Measurements from ENCODE around the gene FOXC1.

The FOXC1 gene

DNA sequence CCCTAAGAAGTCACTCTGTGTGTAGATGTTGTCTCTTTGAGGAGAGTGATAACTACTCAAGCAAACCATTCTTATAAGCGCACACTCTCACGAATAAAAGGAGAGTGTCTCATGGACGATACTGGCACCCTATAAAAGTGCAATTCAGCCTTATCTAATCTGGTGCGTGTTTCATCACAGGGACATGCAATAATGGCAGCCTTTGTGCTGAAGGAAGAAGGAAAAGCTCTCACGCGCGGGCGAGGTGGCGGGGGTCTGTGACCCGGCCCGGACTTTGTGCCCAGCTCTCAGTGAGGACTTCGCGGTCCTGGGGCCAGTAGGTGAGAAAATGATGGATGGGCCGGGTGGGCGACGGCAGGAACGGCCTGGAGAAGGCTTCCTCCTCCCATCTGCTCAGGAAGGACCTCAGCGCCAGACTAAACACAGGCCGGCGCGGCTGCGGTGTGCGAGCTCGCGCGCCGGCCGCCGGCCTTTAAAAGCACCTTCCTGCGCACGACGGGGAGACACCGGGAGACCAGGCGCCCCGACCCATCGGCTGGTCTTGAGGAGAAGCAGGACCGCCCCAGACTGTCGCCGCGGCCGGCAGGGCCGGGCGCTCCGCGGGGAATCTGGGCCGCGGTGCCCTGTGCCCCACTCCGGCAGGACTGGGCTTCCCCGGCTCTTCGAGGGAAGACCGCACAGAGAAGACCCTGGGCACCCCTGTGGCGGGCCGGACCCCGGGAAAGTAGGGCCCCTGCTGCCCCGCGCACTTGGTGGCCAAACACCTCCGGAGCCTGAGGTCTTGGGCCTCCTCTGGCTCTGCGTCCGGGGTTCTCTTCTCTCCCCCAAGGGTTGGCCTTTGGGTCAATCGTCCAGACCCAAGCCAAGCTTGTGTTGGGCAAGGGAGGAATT, 8.3 kb upstream of the FOXC1 start:
- no peaks in the 10 kb centered on the region for H3K9me3 Mint-ChIP-seq
- ATAC-seq, result no peak
- peaks cover 91% of the 10 kb centered on the region for H3K27me3 Mint-ChIP-seq
- no peak overlapping the region for H3K27ac Mint-ChIP-seq
- peaks cover 13% of the 10 kb centered on the region for H3K4me1 Mint-ChIP-seq
- no peak overlapping the region for H3K4me3 Mint-ChIP-seq
- no peaks in the 10 kb centered on the region for H3K36me3 Mint-ChIP-seq

DNA sequence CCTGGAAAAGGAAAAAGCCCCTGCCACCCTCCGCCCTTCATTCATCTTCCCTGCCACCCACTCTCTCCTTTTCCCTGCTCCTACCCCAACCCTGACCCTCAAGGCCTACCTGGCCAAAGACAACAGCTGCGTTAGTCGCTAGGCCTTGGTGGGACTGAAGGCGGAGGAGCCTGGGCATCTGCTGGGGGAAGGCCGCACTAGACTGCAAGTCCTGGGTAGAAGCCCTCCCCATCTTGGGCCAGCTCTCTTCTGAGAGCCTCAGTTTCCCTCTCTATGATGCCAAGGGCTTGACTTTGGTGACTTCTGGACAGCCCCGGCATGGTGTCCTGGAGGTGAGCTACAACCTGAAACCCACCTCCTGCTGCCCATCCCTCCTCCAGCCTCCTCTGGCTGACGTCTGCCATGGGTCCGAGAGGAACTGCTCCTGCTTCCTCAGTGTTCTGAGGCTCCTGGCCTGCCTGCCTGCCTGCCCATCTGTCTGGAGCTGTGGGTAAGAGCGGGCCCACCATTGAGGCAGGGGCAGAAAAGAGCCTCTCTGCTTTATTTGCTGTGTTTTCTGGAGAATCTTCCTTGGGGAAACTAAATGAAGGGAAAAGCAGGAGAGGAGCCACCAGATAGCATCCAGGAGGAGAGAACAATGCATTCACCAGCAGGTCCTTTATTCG, 7.5 kb upstream of the FOXC1 start:
- no peak for ATAC-seq
- no peaks in the 10 kb centered on the region for H3K36me3 Mint-ChIP-seq
- peaks cover 91% of the 10 kb centered on the region for H3K27me3 Mint-ChIP-seq
- H3K4me1 Mint-ChIP-seq, result peaks cover 21% of the 10 kb centered on the region
- no peaks in the 10 kb centered on the region for H3K9me3 Mint-ChIP-seq
- no peak overlapping the region for H3K27ac Mint-ChIP-seq
- H3K4me3 Mint-ChIP-seq, result no peak overlapping the region

DNA sequence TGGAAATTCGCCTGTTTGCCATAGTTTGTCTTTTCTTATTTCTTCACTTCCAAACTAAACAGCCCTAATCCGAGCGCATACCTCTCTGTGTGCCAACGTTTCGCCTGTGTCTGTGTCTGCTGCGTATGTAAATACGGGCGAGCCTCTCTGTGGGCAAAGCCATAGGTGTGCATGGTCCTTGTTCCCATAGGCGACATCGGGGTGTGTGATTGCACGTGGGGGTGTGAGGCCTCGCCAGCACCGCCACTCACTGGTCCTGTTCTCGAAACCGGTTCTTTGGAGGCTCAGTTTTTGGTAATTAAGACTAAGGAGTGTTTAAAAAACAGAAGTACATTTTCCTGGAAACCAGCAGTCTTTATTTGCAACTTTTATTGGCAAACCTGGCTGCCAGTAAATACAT, 6.0 kb upstream of the FOXC1 start:
- Mint-ChIP-seq H3K4me1 (peaks cover 36% of the 10 kb centered on the region), H3K9me3 (no peaks in the 10 kb centered on the region)

DNA sequence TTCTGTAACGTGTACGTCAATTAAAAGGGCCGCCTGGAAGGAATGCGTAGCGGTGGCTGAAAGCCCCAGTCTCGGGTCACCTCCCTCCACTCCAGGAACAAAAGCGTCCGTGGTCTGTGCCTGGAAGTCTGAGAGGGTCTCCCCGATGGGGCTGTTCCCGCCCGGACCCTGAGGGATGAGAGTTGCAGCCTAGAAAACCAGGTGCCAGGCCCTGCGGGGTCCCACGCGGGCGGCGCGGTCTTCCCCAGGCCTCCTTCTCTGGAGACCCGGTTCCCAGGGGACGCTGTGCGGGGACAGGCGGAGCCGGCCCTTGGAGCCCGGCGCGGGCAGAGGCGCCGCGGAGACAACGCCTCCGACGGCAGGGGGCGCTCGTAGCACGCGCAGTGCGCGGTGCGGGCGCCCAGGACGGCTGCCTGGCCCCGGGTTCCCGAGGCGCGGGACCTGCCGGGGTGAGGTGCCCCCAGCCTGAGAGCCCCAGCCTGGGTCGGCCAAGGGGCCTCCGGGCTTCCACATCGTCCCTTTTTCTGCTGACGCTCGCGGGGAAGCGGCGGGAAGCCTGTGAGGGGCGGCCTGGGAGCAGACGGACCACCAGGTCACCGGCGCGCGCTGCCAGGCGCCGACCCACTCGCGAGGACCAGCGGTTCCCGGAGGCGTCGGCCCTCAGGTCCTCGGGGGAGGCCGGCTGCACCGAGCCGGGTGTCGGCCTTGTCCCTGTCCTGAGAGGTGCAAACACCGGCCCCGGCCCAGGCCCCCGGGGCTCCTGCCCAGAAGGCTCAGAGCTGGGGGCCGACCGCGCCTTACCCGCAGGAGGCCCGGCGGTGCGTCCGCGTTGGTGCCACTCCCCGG, 5.3 kb upstream of the FOXC1 start:
- H3K27ac Mint-ChIP-seq, result no peak overlapping the region
- ATAC-seq, result peak; percentile 87

More for the DNA sequence above, 6.0 kb upstream of the FOXC1 start:
- Mint-ChIP-seq H3K36me3 (no peaks in the 10 kb centered on the region), H3K27me3 (peaks cover 91% of the 10 kb centered on the region), H3K27ac (no peak overlapping the region), H3K4me3 (no peak overlapping the region)
- ATAC-seq, result no peak

DNA sequence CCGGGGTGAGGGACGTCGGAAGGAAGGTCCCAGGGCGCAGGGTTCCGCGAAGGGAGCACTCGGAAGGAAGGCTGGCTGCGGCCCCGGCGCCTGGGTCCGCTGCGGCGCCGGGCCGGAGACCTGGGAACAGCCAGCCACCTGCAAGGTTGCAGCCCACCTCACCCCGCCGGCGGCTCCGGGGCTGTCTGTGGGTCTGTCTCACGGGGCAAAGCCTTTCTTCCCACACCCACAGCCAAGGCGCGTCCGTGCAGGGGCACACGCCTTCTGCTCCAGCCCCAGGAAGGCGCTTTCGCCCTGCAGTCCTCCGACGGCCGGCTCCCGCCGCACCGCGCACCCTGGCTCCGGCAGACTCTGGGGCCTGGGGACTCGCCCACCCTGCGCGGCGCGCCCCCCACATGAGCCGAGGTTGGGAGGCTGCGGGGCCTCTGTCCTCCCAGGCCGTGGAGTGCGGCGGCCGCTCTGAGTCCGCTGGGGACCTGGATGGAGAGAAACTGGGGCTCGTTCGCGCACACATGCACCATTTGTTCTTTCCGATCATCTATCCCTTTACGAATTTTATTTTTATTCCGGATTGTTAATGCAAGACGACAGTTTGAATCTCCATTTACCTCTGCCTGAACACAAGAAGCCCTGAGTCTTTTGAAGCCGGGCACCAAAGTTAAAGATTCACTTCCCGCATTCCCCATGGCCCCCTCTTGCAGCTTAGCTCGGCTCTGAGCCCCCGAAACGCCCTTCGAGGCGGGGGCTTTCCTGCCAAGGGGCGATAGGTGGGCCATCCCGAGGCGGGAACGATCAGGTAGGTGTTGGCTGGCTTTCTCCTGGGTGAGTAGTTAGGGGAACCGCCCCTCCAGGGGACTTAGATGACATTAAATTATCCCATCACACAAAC, 4.5 kb upstream of the FOXC1 start:
- Mint-ChIP-seq H3K4me1 (peaks cover 38% of the 10 kb centered on the region), H3K27ac (no peak overlapping the region), H3K27me3 (peaks cover 80% of the 10 kb centered on the region), H3K4me3 (peak overlapping the region; percentile 40), H3K9me3 (no peaks in the 10 kb centered on the region), H3K36me3 (no peaks in the 10 kb centered on the region)
- ATAC-seq, result peak; percentile 4

More for the DNA sequence above, 5.3 kb upstream of the FOXC1 start:
- peaks cover 38% of the 10 kb centered on the region for H3K4me1 Mint-ChIP-seq
- H3K36me3 Mint-ChIP-seq, result no peaks in the 10 kb centered on the region
- peaks cover 89% of the 10 kb centered on the region for H3K27me3 Mint-ChIP-seq
- peak overlapping the region; percentile 23 for H3K4me3 Mint-ChIP-seq
- H3K9me3 Mint-ChIP-seq, result no peaks in the 10 kb centered on the region

DNA sequence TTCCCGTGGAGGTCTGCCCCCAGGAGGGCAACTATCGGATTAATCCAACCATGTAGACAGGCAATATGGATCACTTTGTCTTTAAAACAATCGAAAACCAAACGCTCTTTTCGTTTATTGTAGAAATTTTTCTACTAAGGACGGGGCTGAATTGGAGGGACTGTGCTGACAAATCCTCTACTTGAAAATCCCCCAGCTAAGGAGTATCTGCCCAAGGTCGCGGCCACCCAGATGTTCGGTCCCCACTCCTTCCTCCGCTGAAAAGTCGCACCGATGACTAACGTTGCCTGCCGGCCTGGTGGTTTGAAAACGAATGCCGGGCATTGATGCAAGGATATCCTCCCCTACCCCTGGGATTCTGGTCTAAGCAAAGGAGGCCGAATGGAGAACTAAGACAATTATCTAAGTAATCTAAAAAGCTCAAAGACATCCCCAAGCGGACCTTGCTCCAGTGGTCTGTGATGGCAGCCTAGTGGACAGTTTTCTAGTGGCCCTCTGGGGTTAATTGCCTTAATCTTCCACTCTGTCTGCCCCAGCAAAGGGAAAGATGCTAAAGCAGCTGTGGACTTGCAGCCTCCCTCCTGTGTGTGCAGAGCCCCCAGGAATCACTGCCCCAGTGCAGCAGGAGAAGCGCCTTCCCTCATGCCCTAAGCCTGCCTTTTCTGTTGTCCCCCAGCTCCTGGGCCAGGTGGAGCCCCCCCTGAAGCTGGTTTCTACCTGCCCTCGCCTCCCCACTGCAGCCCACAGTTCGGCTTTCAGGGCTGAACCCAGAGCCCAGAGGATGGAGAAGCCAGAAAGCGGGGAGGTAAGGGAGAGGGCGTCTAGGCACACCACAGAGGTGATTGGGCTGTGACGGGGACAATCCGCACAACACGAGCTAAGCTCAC, 3.6 kb upstream of the FOXC1 start:
- no peaks in the 10 kb centered on the region for H3K36me3 Mint-ChIP-seq
- H3K4me1 Mint-ChIP-seq, result peaks cover 43% of the 10 kb centered on the region
- no peak overlapping the region for H3K27ac Mint-ChIP-seq
- peak overlapping the region; percentile 25 for H3K4me3 Mint-ChIP-seq
- H3K9me3 Mint-ChIP-seq, result no peaks in the 10 kb centered on the region
- H3K27me3 Mint-ChIP-seq, result peaks cover 79% of the 10 kb centered on the region
- no peak for ATAC-seq

DNA sequence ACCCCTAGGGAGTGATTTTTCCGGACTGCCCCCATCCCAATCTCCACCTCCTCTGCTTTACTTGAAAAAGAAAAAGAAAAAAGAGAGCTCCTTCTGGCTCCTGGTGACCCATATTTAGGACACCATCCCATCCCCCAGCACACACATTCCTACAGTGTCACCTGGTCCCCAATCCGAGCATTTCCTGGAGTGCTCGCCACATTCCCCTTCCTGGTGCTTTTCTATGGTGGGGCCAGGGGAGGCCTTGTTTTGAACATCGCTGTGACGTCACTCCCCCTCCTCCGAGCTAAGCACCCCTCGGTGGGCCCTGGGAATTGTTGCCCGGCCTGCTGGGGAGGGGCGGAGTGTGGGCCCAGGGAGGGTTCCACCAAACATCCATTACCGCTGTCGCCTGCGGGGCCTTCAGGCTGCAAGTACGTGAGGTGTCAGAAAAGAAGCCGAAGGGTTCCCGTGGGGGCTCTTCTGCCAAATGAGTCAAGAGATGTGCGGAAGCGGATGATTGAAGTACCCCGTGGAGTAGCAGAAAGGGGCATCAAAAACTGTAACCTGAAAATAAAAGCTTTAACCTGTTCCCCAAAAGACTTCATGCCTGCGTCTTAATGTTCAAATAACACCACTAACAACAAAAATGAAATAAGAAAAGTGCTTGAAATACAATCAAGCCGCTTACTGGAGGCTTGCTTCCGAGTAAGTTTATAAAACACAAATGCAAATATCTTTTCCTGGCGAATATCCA, 2.8 kb upstream of the FOXC1 start:
- no peaks in the 10 kb centered on the region for H3K36me3 Mint-ChIP-seq
- no peak overlapping the region for H3K27ac Mint-ChIP-seq
- no peak for ATAC-seq

DNA sequence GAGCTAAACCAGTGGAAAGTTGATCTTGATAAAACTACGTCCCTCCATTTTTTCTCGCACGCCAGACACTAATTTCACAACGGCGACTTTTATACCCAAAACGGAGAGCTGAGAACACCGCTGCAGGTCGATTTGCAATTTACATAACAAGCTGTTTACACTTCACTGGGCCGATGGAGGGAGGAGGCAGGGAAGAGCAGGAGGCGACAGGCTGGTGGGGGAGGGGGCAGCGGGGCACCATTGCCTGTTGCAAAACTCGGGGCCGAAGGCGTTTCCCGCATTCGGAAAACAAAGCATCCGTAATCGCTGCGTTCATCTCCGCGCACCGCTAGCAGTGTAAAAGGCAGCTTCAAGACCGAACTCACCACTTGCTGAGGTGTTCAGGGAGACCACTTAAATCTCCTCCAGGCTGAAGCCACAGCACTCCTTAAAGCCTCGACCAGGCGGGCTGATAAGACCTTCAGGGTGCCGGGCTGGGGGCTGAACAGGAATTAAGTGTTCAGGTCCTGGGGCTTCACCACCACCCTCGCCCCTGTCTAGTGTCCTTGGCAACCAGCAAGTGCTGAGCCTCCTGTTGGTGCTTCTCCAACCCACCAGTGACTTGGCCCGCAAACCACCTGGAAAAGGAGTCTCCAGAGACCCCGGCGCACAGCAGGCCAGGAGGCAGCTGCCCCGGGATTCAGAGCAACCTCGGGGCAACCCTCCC, 2.0 kb upstream of the FOXC1 start:
- peak overlapping the region; percentile 41 for H3K4me3 Mint-ChIP-seq
- peaks cover 52% of the 10 kb centered on the region for H3K4me1 Mint-ChIP-seq
- H3K27me3 Mint-ChIP-seq, result peaks cover 74% of the 10 kb centered on the region
- no peak overlapping the region for H3K27ac Mint-ChIP-seq
- ATAC-seq, result no peak
- H3K9me3 Mint-ChIP-seq, result no peaks in the 10 kb centered on the region
- H3K36me3 Mint-ChIP-seq, result no peaks in the 10 kb centered on the region

More for the DNA sequence above, 2.8 kb upstream of the FOXC1 start:
- Mint-ChIP-seq H3K4me3 (peak overlapping the region; percentile 44), H3K9me3 (no peaks in the 10 kb centered on the region), H3K4me1 (peaks cover 45% of the 10 kb centered on the region), H3K27me3 (peaks cover 74% of the 10 kb centered on the region)

DNA sequence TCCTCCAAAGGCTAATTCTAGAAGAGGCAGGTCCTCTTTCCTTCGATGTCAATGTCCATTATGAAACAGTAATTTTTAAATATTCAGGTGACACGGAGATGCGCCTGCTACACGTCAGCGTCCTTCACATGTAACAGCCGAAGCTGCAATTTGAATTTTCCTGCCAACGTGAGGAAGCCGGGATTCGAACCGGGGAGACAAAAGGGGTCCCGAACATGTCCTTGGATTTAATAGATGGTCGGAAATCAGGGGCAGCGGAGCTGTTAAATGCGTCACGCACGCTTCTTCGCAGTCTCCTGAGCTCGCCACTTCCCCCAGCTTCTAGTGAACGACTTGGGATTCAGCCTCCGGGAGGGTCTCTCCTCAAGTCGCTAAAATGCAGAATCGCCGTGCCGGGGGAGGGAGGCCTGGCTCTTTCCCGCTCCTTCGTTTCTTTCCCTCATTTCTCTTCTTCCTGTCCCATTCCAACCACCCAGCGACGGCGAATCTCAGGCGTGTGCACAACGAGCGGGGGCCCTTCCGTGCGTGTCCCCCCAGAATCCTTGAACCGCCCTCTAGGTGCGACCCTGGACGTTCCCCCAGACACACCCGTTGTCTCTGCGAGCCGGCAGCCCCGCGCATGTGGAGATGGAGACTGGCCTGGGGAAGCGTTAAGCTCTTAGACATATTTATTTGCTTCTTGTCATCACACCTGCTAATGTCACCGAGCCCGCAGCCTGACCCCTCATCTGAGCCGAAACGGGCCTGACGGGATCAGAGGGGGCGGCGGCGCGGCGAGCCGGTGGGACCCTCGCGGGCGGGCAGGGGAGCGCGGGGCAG, 1.3 kb upstream of the FOXC1 start:
- Mint-ChIP-seq H3K4me1 (peaks cover 52% of the 10 kb centered on the region), H3K27me3 (peaks cover 68% of the 10 kb centered on the region), H3K27ac (no peak overlapping the region), H3K36me3 (no peaks in the 10 kb centered on the region), H3K9me3 (no peaks in the 10 kb centered on the region), H3K4me3 (peak overlapping the region; percentile 41)
- ATAC-seq, result no peak

DNA sequence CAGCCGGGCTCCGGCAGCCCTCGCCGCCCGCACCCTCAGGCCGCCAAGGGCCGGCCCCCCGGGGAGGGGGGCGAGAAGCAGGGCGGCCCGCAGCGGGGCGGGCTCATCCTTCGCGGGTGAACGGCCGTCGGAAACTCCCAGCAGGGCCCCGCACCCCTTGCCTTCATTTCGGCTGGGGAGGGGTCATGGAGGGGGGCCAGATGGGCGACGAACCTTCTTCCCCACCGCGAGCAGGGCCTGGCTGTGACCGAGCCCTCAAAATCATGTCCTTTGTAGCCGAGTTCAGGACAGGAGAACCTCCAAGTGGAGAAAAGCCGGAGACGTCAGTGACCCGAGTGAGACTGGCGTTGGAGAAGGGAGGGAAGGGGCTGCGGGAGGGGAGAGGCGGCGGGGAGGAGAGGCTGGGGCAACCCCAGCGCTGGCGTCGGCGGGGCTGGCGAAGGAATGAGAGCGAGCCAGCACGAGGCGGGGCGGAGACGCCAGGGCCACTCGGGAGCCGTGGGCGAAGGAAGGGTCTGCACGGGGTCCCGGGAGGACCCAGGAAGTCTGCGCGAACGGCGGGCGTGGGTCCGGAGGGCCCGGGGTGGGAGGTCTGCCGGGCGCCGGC, 571 bp upstream of the FOXC1 start:
- Mint-ChIP-seq H3K27me3 (peaks cover 60% of the 10 kb centered on the region), H3K36me3 (no peaks in the 10 kb centered on the region), H3K9me3 (no peaks in the 10 kb centered on the region), H3K4me1 (peaks cover 52% of the 10 kb centered on the region), H3K4me3 (peak overlapping the region; percentile 71), H3K27ac (no peak overlapping the region)
- no peak for ATAC-seq

DNA sequence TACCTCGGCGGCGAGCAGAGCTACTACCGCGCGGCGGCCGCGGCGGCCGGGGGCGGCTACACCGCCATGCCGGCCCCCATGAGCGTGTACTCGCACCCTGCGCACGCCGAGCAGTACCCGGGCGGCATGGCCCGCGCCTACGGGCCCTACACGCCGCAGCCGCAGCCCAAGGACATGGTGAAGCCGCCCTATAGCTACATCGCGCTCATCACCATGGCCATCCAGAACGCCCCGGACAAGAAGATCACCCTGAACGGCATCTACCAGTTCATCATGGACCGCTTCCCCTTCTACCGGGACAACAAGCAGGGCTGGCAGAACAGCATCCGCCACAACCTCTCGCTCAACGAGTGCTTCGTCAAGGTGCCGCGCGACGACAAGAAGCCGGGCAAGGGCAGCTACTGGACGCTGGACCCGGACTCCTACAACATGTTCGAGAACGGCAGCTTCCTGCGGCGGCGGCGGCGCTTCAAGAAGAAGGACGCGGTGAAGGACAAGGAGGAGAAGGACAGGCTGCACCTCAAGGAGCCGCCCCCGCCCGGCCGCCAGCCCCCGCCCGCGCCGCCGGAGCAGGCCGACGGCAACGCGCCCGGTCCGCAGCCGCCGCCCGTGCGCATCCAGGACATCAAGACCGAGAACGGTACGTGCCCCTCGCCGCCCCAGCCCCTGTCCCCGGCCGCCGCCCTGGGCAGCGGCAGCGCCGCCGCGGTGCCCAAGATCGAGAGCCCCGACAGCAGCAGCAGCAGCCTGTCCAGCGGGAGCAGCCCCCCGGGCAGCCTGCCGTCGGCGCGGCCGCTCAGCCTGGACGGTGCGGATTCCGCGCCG, 994 bp downstream of the FOXC1 start:
- H3K27me3 Mint-ChIP-seq, result peaks cover 60% of the 10 kb centered on the region
- no peaks in the 10 kb centered on the region for H3K9me3 Mint-ChIP-seq
- ATAC-seq, result peak; percentile 49
- peak overlapping the region; percentile 78 for H3K4me3 Mint-ChIP-seq
- H3K27ac Mint-ChIP-seq, result peak overlapping the region; percentile 74
- peaks cover 46% of the 10 kb centered on the region for H3K4me1 Mint-ChIP-seq
- no peaks in the 10 kb centered on the region for H3K36me3 Mint-ChIP-seq

Data from stimulated activated memory B cell treated with anti-CD40 and anti-IgM and Interleukin-4, amounts not matched to agents 10 μg/mL and 1 μg/mL and 100 μg/mL, for 72 hours (primary cell).